HepG2 (cell line): ENCODE measurements around the gene ABCG2. TPM values are rescaled to one million over a fixed set of nuclear protein-coding genes. Genes with fewer than 3 reads are reported as not detected.

Experiments used
- ATAC-seq: fragments of 200-7000 bp; cut with Tn5 transposase; 3 replicates; pipeline ENCODE4 v1.9.1; 2020; ENCODE audit warnings: mild to moderate bottlenecking, moderate library complexity
- BruUV-seq: library from RNA; stranded (reverse); fragments of 400-500 nt; replicated peaks from 2 replicates; lab custom pipeline; 2021; lab: Mats Ljungman, UMichigan
- CTCF ChIA-PET: fragments of 300-600 bp; formaldehyde crosslinking; extraction: SDS; loops from one replicate; lab custom pipeline; 2021; ENCODE audit warnings: low total read pairs, inconsistent platforms, low intra/inter-chr PET ratio; lab: Yijun Ruan, JAX
- POLR2A ChIA-PET: fragments of 350-600 bp; sonication (Branson Sonifier 250); formaldehyde crosslinking; loops from one replicate; lab custom pipeline; 2020; ENCODE audit warnings: antibody characterized with exemption, inconsistent platforms; lab: Yijun Ruan, JAX
- DNase-seq: peaks from one replicate; pipeline ENCODE4 v3.0.0-alpha.2; 2015; ENCODE audit warnings: low spot score
- FAIRE-seq: peaks from 3 replicates; lab custom pipeline; 2011; peaks lifted over from hg19 to GRCh38; lab: Jason Lieb, UNC
- H2AFZ ChIP-seq: one replicate; pipeline ENCODE4 v1.6.1; 2011; ENCODE audit warnings: low read length, inconsistent platforms
- H3K27ac ChIP-seq: fragments of 300-600 bp; 3 replicates; pipeline ENCODE4 v1.8.0; 2011; ENCODE audit warnings: mixed run types, mild to moderate bottlenecking, mixed read lengths, low read length, inconsistent platforms; ENCODE audit not compliant: insufficient read depth; ENCODE audit errors: extremely low read length
- H3K27me3 ChIP-seq, 2 experiments: fragments of 200-600 bp in 1 of 2; 2 replicates in 1 of 2; 3 replicates in 1 of 2; pipeline versions ENCODE4 v1.6.0 to v1.8.0; 2011; ENCODE audit warnings: low read length in 2 of 2, mild to moderate bottlenecking in 2 of 2, moderate library complexity in 2 of 2, inconsistent platforms in 1 of 2; ENCODE audit not compliant: insufficient read depth in 2 of 2, control insufficient read depth in 1 of 2
- H3K36me3 ChIP-seq, 2 experiments: fragments of 200-600 bp in 1 of 2; replicated peaks in 1 of 2; 2 replicates in 1 of 2; 3 replicates in 1 of 2; pipeline versions ENCODE4 v1.5.1 to v1.8.0; 2011; ENCODE audit warnings: low read length in 2 of 2, inconsistent platforms in 1 of 2; ENCODE audit not compliant: insufficient read depth in 2 of 2, control insufficient read depth in 1 of 2
- H3K4me1 ChIP-seq: 2 replicates; pipeline ENCODE4 v1.5.1; 2012; ENCODE audit warnings: low read length, inconsistent platforms; ENCODE audit not compliant: insufficient read depth
- H3K4me2 ChIP-seq: 2 replicates; pipeline ENCODE4 v1.6.0; 2011; ENCODE audit warnings: low read depth, low read length, inconsistent platforms
- H3K4me3 ChIP-seq, 3 experiments: fragments of 200-600 bp in 1 of 3; sonication (generic), shearing (Covaris generic) in 1 of 3; replicated peaks in 1 of 3; 2 replicates each; pipeline ENCODE4 v1.5.1; 2011 to 2016; ENCODE audit warnings: low read length in 3 of 3, inconsistent platforms in 2 of 3, low read depth in 2 of 3, mild to moderate bottlenecking in 2 of 3, control low read depth in 1 of 3, mixed read lengths in 1 of 3; ENCODE audit not compliant: insufficient read depth in 1 of 3
- H3K79me2 ChIP-seq: one replicate; pipeline ENCODE4 v1.6.1; 2011; ENCODE audit warnings: low read length, inconsistent platforms; ENCODE audit not compliant: insufficient read depth
- H3K9ac ChIP-seq: 2 replicates; pipeline ENCODE4 v1.6.0; 2011; ENCODE audit warnings: mild to moderate bottlenecking, low read depth, low read length, inconsistent platforms; ENCODE audit not compliant: insufficient read depth
- H3K9me3 ChIP-seq: 2 replicates; pipeline ENCODE4 v1.5.1; 2012; ENCODE audit warnings: mild to moderate bottlenecking, low read length
- H4K20me1 ChIP-seq: 2 replicates; pipeline ENCODE4 v1.6.0; 2011; ENCODE audit warnings: inconsistent platforms, mild to moderate bottlenecking, low read length, moderate library complexity; ENCODE audit not compliant: insufficient read depth
- ATF7-NPFF ChIP-seq: sonication (generic); formaldehyde crosslinking; IDR thresholded peaks from 2 replicates; pipeline ENCODE4 v1.8.1; 2023; ENCODE audit warnings: mild to moderate bottlenecking, low read depth, missing genetic modification reagents, moderate library complexity
- BHLHE40 ChIP-seq: IDR thresholded peaks from 2 replicates; pipeline ENCODE4 v1.6.1; 2011; ENCODE audit warnings: low read length, improper control_type of control experiment
- E2F2 ChIP-seq: sonication (generic); formaldehyde crosslinking; IDR thresholded peaks from 2 replicates; pipeline ENCODE4 v1.4.0; 2020; ENCODE audit warnings: missing genetic modification reagents, borderline replicate concordance
- GLMP ChIP-seq: sonication (generic); formaldehyde crosslinking; IDR thresholded peaks from 2 replicates; pipeline ENCODE4 v1.9.0; 2021; ENCODE audit warnings: missing genetic modification reagents, mild to moderate bottlenecking, borderline replicate concordance
- NKX3-1 ChIP-seq: sonication (generic); formaldehyde crosslinking; IDR thresholded peaks from 2 replicates; pipeline ENCODE4 v1.5.0; 2020; ENCODE audit warnings: missing genetic modification reagents
- PCBP1 ChIP-seq: fragments of 200-400 bp; formaldehyde crosslinking; IDR thresholded peaks from 2 replicates; pipeline ENCODE4 v1.6.1; 2017; ENCODE audit warnings: mild to moderate bottlenecking, low read depth, low read length, borderline replicate concordance
- PHF21A ChIP-seq: sonication (generic); formaldehyde crosslinking; IDR thresholded peaks from 2 replicates; pipeline ENCODE4 v1.5.0; 2020; ENCODE audit warnings: mild to moderate bottlenecking, missing genetic modification reagents
- POLR2AphosphoS2 ChIP-seq: IDR thresholded peaks from 2 replicates; pipeline ENCODE4 v1.6.1; 2011; ENCODE audit warnings: low read depth, low read length, improper control_type of control experiment
- REST ChIP-seq, 2 experiments: IDR thresholded peaks; 2 replicates each; pipeline ENCODE4 v1.6.1; 2011 to 2012; ENCODE audit warnings: low read length in 2 of 2, borderline replicate concordance in 1 of 2, low read depth in 1 of 2, mild to moderate bottlenecking in 1 of 2, moderate library complexity in 1 of 2
- SALL1 ChIP-seq: sonication (generic); formaldehyde crosslinking; IDR thresholded peaks from 2 replicates; pipeline ENCODE4 v1.8.0; 2022; ENCODE audit warnings: mild to moderate bottlenecking, missing genetic modification reagents
- SP4 ChIP-seq: sonication (generic); formaldehyde crosslinking; IDR thresholded peaks from 2 replicates; pipeline ENCODE4 v1.8.1; 2023; ENCODE audit warnings: mild to moderate bottlenecking, missing genetic modification reagents
- SP5 ChIP-seq: IDR thresholded peaks from 2 replicates; pipeline ENCODE4 v1.6.1; 2016; ENCODE audit warnings: low read depth, borderline replicate concordance
- TEAD3 ChIP-seq: optimal IDR thresholded peaks from 2 replicates; pipeline ENCODE3; 2016; ENCODE audit warnings: borderline replicate concordance
- ZNF101 ChIP-seq: sonication (generic); formaldehyde crosslinking; IDR thresholded peaks from 2 replicates; pipeline ENCODE4 v1.4.0; 2020; ENCODE audit warnings: mild to moderate bottlenecking, low read depth, missing genetic modification reagents, borderline replicate concordance
- ZNF121 ChIP-seq: sonication (generic); formaldehyde crosslinking; IDR thresholded peaks from 2 replicates; pipeline ENCODE4 v1.5.0; 2020; ENCODE audit warnings: mild to moderate bottlenecking, missing genetic modification reagents
- ZNF607 ChIP-seq: sonication (generic); formaldehyde crosslinking; IDR thresholded peaks from 2 replicates; pipeline ENCODE4 v1.5.1; 2020; ENCODE audit warnings: missing genetic modification reagents, mild to moderate bottlenecking, borderline replicate concordance
- ZNF7 ChIP-seq: IDR thresholded peaks from 2 replicates; pipeline ENCODE4 v1.6.1; 2016; ENCODE audit warnings: missing biosample characterization, missing genetic modification reagents
- WGBS: methylation state at CpG from one replicate; pipeline ENCODE4 v1.1.6; 2017; ENCODE audit warnings: low lambda C conversion rate; 5-methylcytosine and 5-hydroxymethylcytosine counted together
- in situ Hi-C: cut with HindIII; loops from 2 replicates; pipeline ENCODE4 v1.10.0; 2017; ENCODE audit warnings: low pct_unique_long_range_greater_than_20kb; ENCODE audit not compliant: extremely low pct_ligation_motif_present
- intact Hi-C: fragments of 100-400 bp; cut with micrococcal nuclease; formaldehyde crosslinking; loops from one replicate; pipeline ENCODE4 v1.10.0; 2022; ENCODE audit not compliant: unreplicated experiment
- polyA plus RNA-seq, 8 experiments: library from polyadenylated mRNA; depleted of rRNA in 3 of 8; stranded (reverse) in 7 of 8; unstranded in 1 of 8; fragments of >200 nt; fragmentation: Illumina TruSeq in 4 of 8; extraction: Trizol in 4 of 8; gene quantifications; 2 replicates each; pipeline versions ENCODE4 v1.2.1 to v1.2.3, GENCODE V29; 2011 to 2016; ENCODE audit warnings: low read depth in 4 of 8, missing spikeins in 1 of 8, mixed read lengths in 1 of 8; ENCODE audit not compliant: insufficient read depth in 1 of 8
- total RNA-seq, 5 experiments: library from RNA; depleted of rRNA; stranded (reverse); fragments of >200 nt; fragmentation: Illumina TruSeq; extraction: Trizol; gene quantifications; 2 replicates each; pipeline ENCODE4 v1.2.3, GENCODE V29; 2016; ENCODE audit warnings: low read depth in 1 of 5

ABCG2 gene
- total and polyA plus RNA-seq, 2 of the 13 experiments (the other 11 are each of a cell fraction or from before 2014, with no cell fraction given): 10.0 to 15.7 TPM

GRCh38 chr4:88108108-88108465, 50.4 kb downstream of the ABCG2 start (continued):
- TF ChIP-seq ZNF121 (CRISPR knock-in tag): peak; percentile 61
- TF ChIP-seq PHF21A (CRISPR knock-in tag): 0 out of 2 replicates have a peak, but pooled peaks have one; percentile 10

- Histone ChIP-seq H3K27ac (peak overlapping the region; percentile 99), H3K27me3 (no peaks in the 10 kb centered on the region), H3K4me3 (peak overlapping the region in 1 of 3 experiments; percentile 39; a peak in 1 of 6 replicates), H3K9ac (peak overlapping the region; percentile 48), H4K20me1 (no peaks in the 10 kb centered on the region), H3K9me3 (no peaks in the 10 kb centered on the region), H3K36me3 (no peaks in the 10 kb centered on the region), H3K4me1 (peaks cover 78% of the 10 kb centered on the region), H3K79me2 (no peaks in the 10 kb centered on the region), H3K4me2 (peak overlapping the region; percentile 66), H2AFZ (no peak overlapping the region)
- in situ Hi-C loops (no loop called here), intact Hi-C loops (loop anchor here (2.0 to 5.0 kb wide), 6 partner anchors 45 to 410 kb away; partner anchors contain the start of gene PPM1K)
- 0% methylated on average over 2 of the region's 2 CpGs for WGBS
- peak; percentile 98 for FAIRE-seq
- no TSS peak for BruUV-seq
- DNase-seq: peak; percentile 99
- ATAC-seq: peak; percentile 96
- ChIA-PET CTCF (no interaction called here), POLR2A (interaction anchor here (0.9 to 2.1 kb wide), 6 partner anchors 14 to 177 kb away, joined by 3 to 9 read pairs (median 4); partner anchors contain the start of gene PPM1K)
- 0 out of 2 replicates have a peak, but pooled peaks have one; percentile 8 for TF ChIP-seq ZNF7 (CRISPR knock-in tag)
- peak in 1 of 2 experiments; percentile 76; a peak in 2 of 4 replicates for TF ChIP-seq REST (IDR thresholded peaks at IDR 0.05; ENCODE audit: borderline replicate concordance in 1 of 2, low read depth in 1 of 2, low read length in 2 of 2)
- TF ChIP-seq SP5 (CRISPR knock-in tag): peak; percentile 48; the same call in 1 of the 2 replicates
- no peak for TF ChIP-seq NKX3-1 (CRISPR knock-in tag)
- no peak for TF ChIP-seq GLMP (CRISPR knock-in tag)
- peak; percentile 98 for TF ChIP-seq SALL1 (CRISPR knock-in tag)
- TF ChIP-seq ZNF607 (CRISPR knock-in tag): peak; percentile 59; the same call in 1 of the 2 replicates
- TF ChIP-seq SP4 (CRISPR knock-in tag): no peak
- TF ChIP-seq TEAD3: peak; percentile 95
- no peak for TF ChIP-seq ATF7-NPFF (CRISPR knock-in tag)
- TF ChIP-seq PCBP1: no peak
- TF ChIP-seq E2F2 (CRISPR knock-in tag): no peak
- TF ChIP-seq POLR2AphosphoS2: no peak
- TF ChIP-seq BHLHE40: no peak
- no peak for TF ChIP-seq ZNF101
Observed at GRCh38 chr4:88107406-88108107, 50.9 kb downstream of the ABCG2 start.
